GM06990 (cell line): Measurements from ENCODE around the gene THSD8.
A peak's percentile ranks its signal among the peaks of the same experiment; 100 is the strongest.

ENCODE experiments used
- DNase-seq: peaks from one replicate; pipeline ENCODE4 v3.0.0-alpha.2; 2011; ENCODE audit not compliant: insufficient read length; ENCODE audit errors: extremely low read depth
- H3K27me3 ChIP-seq: replicated peaks from 2 replicates; pipeline ENCODE4 v1.6.0; 2011; ENCODE audit warnings: low read length; ENCODE audit not compliant: control insufficient read depth, insufficient read depth
- H3K36me3 ChIP-seq: 2 replicates; pipeline ENCODE4 v1.5.1; 2011; ENCODE audit warnings: low read length; ENCODE audit not compliant: control insufficient read depth, insufficient read depth
- H3K4me3 ChIP-seq: replicated peaks from 2 replicates; pipeline ENCODE4 v1.5.1; 2011; ENCODE audit warnings: low read depth, mild to moderate bottlenecking, control low read depth, low read length
- CTCF ChIP-seq: IDR thresholded peaks from 2 replicates; pipeline ENCODE4 v1.5.1; 2011; ENCODE audit warnings: low read length, control low read depth, mild to moderate bottlenecking, inconsistent platforms; ENCODE audit not compliant: insufficient read depth, poor library complexity, severe bottlenecking

The THSD8 gene

GRCh38 chr19:12763100-12763499 lies 38.8 kb upstream of the THSD8 start:
- TF ChIP-seq CTCF: no peak
- H3K4me3 ChIP-seq: no peak overlapping the region
- no peaks in the 10 kb centered on the region; the same call in 1 of the 2 replicates for H3K36me3 ChIP-seq
- no peak for DNase-seq
- no peaks in the 10 kb centered on the region for H3K27me3 ChIP-seq

GRCh38 chr19:12764698-12765097 lies 37.2 kb upstream of the THSD8 start:
- no peak for DNase-seq
- no peak for TF ChIP-seq CTCF
- H3K4me3 ChIP-seq: no peak overlapping the region
- H3K27me3 ChIP-seq: no peaks in the 10 kb centered on the region
- no peaks in the 10 kb centered on the region; the same call in 1 of the 2 replicates for H3K36me3 ChIP-seq

GRCh38 chr19:12766051-12766521 lies 35.8 kb upstream of the THSD8 start:
- peak; percentile 89 for TF ChIP-seq CTCF
- H3K36me3 ChIP-seq: no peaks in the 10 kb centered on the region; the same call in 1 of the 2 replicates
- peak overlapping the region; percentile 43 for H3K4me3 ChIP-seq
- no peaks in the 10 kb centered on the region for H3K27me3 ChIP-seq
- peak; percentile 80 for DNase-seq

- no peak for DNase-seq
- H3K27me3 ChIP-seq: no peaks in the 10 kb centered on the region
- H3K4me3 ChIP-seq: no peak overlapping the region
- no peaks in the 10 kb centered on the region; the same call in 1 of the 2 replicates for H3K36me3 ChIP-seq
- TF ChIP-seq CTCF: no peak
These were observed 34.7 kb upstream of the THSD8 start for GRCh38 chr19:12767150-12767549.

- no peak for TF ChIP-seq CTCF
- no peak overlapping the region for H3K4me3 ChIP-seq
- H3K27me3 ChIP-seq: no peaks in the 10 kb centered on the region
- no peaks in the 10 kb centered on the region; the same call in 1 of the 2 replicates for H3K36me3 ChIP-seq
- no peak for DNase-seq
These were observed 34.2 kb upstream of the THSD8 start for GRCh38 chr19:12767666-12768065.

GRCh38 chr19:12769689-12770088 lies 32.2 kb upstream of the THSD8 start:
- Histone ChIP-seq H3K27me3 (no peaks in the 10 kb centered on the region), H3K4me3 (no peak overlapping the region), H3K36me3 (no peaks in the 10 kb centered on the region)
- DNase-seq: no peak
- TF ChIP-seq CTCF: no peak
